RCC 7860 (cell line): ENCODE results near the gene NLRC4.
A peak's percentile ranks its signal among the peaks of the same experiment; 100 is the strongest.
"Not testable (repeated sequence)": the region's sequence is repeated elsewhere in the genome, so short reads cannot be mapped to it uniquely, and the experiment has no call there.

Experiments
- DNase-seq: peaks from one replicate; pipeline ENCODE4 v3.0.0-alpha.2; 2015; ENCODE audit warnings: low spot score
- FAIRE-seq: peaks from 2 replicates; lab custom pipeline; 2012; peaks lifted over from hg19 to GRCh38; lab: Jason Lieb, UNC

Gene NLRC4

GRCh38 chr2:32264422-32265105 is at the start of gene NLRC4:
NLRC4 (minus strand) TSS chr2:32264886; CDS start chr2:32256775, 8,111 bp downstream.
- DNase-seq (no peak), FAIRE-seq (no peak)

GRCh38 chr2:32310577-32310976 is 45.9 kb upstream of the NLRC4 start:
- FAIRE-seq (no peak), DNase-seq (no peak)

GRCh38 chr2:32293966-32294562 is 29.4 kb upstream of the NLRC4 start:
- FAIRE-seq, DNase-seq: not testable (repeated sequence)

GRCh38 chr2:32293493-32293892 is 28.8 kb upstream of the NLRC4 start:
- not testable (repeated sequence) for FAIRE-seq, DNase-seq

- DNase-seq (no peak), FAIRE-seq (no peak)
Measured at GRCh38 chr2:32291746-32292145, 27.1 kb upstream of the NLRC4 start.

GRCh38 chr2:32290000-32290339 is 25.3 kb upstream of the NLRC4 start:
- DNase-seq (no peak), FAIRE-seq (peak; percentile 35)

GRCh38 chr2:32289165-32289999 is 24.7 kb upstream of the NLRC4 start:
- FAIRE-seq (no peak), DNase-seq (no peak)

- no peak for DNase-seq
- FAIRE-seq = no peak
Measured at GRCh38 chr2:32284321-32284720, 19.6 kb upstream of the NLRC4 start.

- no peak for DNase-seq
- no peak for FAIRE-seq
Measured at GRCh38 chr2:32278478-32278853, 13.8 kb upstream of the NLRC4 start.

- FAIRE-seq (peak; percentile 76), DNase-seq (peak; percentile 85)
Measured at GRCh38 chr2:32277674-32278477, 13.2 kb upstream of the NLRC4 start, which contains the start of gene YIPF4. YIPF4 (plus strand) TSS chr2:32277904; CDS start chr2:32278156, 252 bp downstream.

GRCh38 chr2:32277363-32277673 is 12.6 kb upstream of the NLRC4 start:
- FAIRE-seq = no peak
- DNase-seq = no peak

- not testable (repeated sequence) for DNase-seq, FAIRE-seq
Measured at GRCh38 chr2:32275790-32276189, 11.1 kb upstream of the NLRC4 start.

- no peak for DNase-seq
- FAIRE-seq = no peak
Measured at GRCh38 chr2:32274289-32274688, 9.6 kb upstream of the NLRC4 start.

- DNase-seq (no peak), FAIRE-seq (no peak)
Measured at GRCh38 chr2:32272279-32272678, 7.6 kb upstream of the NLRC4 start.

GRCh38 chr2:32271063-32271462 is 6.4 kb upstream of the NLRC4 start:
- DNase-seq (no peak), FAIRE-seq (no peak)

- FAIRE-seq (no peak), DNase-seq (no peak)
Measured at GRCh38 chr2:32262105-32262504, 2.6 kb downstream of the NLRC4 start.

- FAIRE-seq (no peak), DNase-seq (no peak)
Measured at GRCh38 chr2:32260376-32260775, 4.3 kb downstream of the NLRC4 start.

- DNase-seq (no peak), FAIRE-seq (no peak)
Measured at GRCh38 chr2:32258242-32258641, 6.4 kb downstream of the NLRC4 start.

GRCh38 chr2:32250290-32250689 is 14.4 kb downstream of the NLRC4 start:
- DNase-seq = no peak
- FAIRE-seq = no peak

GRCh38 chr2:32249731-32250236 is 14.9 kb downstream of the NLRC4 start:
- no peak for FAIRE-seq

GRCh38 chr2:32248299-32248698 is 16.4 kb downstream of the NLRC4 start:
- DNase-seq = no peak
- no peak for FAIRE-seq

More at GRCh38 chr2:32249731-32250236, 14.9 kb downstream of the NLRC4 start:
- DNase-seq = no peak
